GM18520 (cell line): ENCODE measurements around the gene PHYKPL.
"Not testable (repeated sequence)": the region's sequence is repeated elsewhere in the genome, so short reads cannot be mapped to it uniquely, and the experiment has no call there.

ENCODE experiments used
- ATAC-seq: cut with Tn5 transposase; IDR thresholded peaks from one replicate; pipeline ENCODE4 v1.9.1; 2021; ENCODE audit not compliant: unreplicated experiment

Gene PHYKPL

DNA sequence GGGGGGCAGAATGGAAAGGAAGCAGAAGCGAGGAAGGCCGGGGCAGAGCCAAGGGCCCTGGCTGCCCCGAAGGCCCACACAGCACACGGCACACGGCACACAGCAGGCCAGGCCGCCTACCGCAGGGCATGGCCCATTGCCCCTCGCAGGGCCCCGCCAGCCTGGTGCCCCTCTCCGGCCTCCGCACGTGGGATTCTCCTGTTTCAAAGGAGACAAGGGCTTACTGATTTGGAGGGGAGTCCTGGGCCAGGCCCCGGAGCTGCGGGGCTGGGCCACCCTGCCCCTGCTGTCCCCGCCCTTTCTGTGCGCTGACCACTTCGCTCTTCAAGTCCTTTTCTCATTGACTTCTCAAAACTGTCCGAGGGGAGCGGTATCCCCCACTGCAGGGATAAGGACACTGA is 7.7 kb upstream of the PHYKPL start:
- no peak for ATAC-seq

- ATAC-seq = not testable (repeated sequence)
Observed at GRCh38 chr5:178239626-178240301, 7.2 kb upstream of the PHYKPL start.

GRCh38 chr5:178238711-178239592 is 6.3 kb upstream of the PHYKPL start:
- no peak for ATAC-seq

DNA sequence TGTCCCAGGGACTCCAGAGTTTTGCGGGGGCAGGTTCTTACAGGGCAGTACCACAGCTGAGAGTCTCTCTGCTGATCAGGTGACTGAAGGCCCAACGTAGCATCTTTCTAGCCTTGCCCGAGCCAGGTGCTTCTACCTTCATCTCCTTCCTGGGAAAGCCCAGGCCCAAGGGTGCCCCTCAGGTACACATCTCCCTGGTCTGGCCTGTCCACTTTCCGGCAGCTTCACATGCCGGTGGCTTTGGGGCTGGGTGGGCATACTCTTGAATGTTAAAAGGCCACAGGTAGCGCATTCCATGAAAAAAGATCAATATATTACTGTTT is 5.7 kb upstream of the PHYKPL start:
- ATAC-seq = no peak

- ATAC-seq = no peak
Observed at GRCh38 chr5:178237431-178238312, 5.1 kb upstream of the PHYKPL start.

DNA sequence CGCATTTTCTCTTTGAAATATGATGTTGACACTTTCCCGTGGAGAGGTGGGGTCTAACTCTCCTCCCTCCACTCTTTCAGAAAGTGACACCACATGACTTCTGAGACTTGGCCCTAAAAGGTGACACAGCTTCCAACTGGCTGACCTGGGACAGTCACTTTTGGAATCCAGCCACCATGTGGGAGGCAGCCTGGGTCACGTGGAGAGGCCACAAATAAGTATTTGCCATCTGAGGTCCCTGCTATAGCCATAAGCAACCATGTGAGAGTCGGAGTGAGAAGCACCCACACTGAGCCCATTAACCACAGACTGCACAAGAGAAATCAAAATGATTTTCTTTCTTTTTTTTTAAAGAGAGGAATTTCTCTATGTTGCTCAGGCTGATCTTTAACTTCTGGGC is 4.1 kb upstream of the PHYKPL start:
- no peak for ATAC-seq

- no peak for ATAC-seq
Observed at GRCh38 chr5:178236126-178236525, 3.5 kb upstream of the PHYKPL start.

GRCh38 chr5:178235588-178235974 is 3.0 kb upstream of the PHYKPL start:
- ATAC-seq = no peak

DNA sequence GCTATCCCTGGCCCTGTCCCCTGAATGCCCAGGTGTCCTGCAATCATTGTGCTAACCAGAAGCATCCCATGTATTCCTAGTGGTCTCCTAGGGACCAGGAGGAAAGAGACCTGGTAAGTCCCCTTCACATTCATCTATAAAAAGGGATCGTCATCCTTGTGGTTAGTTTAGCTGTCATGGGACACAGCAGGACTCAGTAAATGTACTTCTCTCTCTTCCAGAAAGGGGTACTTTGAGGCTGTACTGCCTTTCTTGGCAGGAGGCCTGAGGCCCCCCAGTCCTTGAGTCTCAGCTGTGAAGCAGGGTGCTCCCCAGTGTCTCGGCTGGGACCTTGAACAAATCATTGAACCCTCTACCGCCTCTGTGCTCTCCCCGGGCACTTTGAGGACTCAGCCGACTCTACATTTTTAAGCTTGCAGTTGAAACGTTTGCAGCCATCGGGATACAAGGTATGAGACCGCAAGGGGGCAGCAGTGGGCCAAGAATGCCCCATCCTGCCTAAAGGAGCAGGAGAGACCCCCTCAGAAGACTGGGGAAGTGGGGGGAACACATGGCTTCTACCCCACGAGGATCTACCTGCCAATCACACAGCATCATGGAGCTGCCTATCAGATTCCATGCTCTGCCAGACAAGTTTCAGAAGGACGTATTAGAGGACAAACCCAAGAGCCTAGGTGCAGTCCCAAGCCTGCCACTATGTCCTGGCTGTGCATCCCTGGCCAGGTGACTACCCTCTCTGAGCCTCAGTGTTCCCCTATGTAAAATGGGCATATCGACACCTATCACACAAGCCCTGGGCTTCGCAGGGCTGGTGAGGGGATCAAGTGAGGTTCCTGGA is 2.4 kb upstream of the PHYKPL start:
- ATAC-seq = no peak

GRCh38 chr5:178234121-178234749 is 1.6 kb upstream of the PHYKPL start:
- ATAC-seq = no peak

DNA sequence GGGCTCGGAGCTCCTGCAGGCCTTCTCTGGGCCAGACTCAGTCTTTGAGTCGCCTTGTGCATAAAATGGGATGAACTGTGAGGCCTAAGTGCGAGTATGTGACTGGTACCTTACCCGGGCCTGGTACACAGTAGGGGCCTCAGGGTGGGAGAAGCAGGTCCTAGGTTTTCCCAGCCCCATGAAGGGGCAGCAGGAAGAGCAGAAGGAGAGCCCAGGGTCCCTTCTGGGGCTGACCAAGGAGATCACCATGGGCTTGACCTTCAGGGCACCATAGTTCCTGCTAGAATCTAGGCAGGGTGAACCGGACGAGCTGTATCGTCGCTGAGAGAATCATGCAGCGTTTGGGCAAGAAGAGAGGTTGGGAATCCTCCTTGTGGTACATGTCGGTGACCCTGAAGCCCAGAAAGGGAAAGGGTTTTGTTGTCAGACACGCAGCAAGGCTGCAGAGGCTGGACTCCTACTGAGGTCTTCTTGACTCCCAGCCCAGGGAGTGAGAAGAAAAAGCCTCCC is 373 bp upstream of the PHYKPL start:
- no peak for ATAC-seq

DNA sequence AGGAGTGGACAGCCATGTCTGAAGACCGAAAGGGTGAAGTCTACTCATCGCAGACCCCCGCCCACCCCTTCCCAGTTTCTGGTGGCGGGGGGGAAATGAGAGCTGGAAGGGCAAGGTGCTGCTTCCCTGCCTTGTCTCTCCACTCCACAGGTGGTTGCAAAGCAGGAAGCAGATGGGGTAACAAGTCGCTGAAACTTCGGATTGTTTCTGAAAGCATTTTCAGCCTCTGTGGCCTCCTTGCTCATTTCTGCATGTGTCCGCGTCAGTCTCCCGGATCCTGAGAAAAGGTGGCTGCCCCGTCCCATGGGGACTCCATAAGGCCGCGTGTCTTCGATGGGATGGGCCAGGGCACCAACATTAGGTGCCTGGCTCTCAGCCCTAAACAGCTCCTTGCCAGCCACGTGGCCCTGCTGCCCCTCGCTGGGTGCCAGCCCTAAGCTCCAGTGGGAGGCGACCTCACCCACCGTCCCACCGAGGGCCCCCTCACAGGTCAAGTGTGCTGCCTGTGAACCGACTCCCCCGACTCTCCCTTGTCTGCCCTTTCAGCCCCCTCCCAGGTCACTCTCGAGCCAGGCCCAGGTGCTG is 971 bp downstream of the PHYKPL start:
- ATAC-seq = no peak

DNA sequence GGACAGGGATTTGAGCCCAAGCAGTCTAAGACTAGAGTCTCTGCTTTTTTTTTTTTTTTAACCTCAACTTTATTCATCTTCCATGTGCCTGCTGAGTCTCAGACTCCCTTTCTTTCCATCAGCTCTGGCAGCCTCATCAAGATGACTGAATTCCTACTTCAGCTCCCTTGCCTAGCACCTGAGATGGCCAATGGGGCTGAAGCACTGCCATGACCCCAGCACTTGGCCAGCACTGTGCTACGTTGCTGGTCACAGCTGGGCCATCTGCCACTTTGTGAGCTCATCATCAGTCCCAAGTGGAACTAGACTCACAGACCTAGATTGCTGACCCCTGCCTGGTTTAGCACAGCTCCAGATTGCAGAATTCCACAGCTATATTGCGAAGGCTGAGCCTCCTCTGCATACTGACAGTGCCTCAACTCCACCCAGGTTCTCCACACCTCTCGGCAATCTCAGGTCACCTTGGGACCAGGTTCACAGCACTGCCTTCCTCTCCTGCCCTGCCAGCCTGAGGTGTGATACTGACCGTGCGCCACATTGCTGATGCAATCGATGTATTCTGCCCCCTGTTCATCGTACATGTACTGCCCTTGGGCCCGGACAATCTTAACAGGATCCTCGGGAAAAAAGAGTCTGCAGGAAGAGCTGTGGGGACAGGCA is 1.6 kb downstream of the PHYKPL start:
- no peak for ATAC-seq

GRCh38 chr5:178229861-178230260 is 2.7 kb downstream of the PHYKPL start:
- ATAC-seq = no peak

- ATAC-seq = not testable (repeated sequence)
Observed at GRCh38 chr5:178229111-178229510, 3.5 kb downstream of the PHYKPL start.

DNA sequence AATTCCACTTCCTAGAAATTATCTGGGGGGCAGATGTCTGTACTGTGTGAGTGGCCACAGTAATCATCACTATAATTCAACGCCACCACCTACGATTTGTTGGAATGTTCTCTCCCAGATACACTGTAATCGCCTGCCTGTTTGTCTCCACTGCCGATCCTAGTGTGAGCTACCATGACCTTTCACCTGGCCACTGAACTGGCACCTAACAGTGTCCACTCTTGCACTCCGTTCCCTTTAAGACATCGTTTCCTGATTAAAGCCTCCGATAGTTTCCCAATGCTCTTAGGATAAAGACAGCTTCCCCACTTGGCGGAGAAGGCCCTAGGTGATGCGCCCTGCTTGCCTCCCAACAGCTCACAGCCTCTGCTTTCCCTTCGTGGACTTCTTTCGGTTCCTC is 4.0 kb downstream of the PHYKPL start:
- no peak for ATAC-seq

DNA sequence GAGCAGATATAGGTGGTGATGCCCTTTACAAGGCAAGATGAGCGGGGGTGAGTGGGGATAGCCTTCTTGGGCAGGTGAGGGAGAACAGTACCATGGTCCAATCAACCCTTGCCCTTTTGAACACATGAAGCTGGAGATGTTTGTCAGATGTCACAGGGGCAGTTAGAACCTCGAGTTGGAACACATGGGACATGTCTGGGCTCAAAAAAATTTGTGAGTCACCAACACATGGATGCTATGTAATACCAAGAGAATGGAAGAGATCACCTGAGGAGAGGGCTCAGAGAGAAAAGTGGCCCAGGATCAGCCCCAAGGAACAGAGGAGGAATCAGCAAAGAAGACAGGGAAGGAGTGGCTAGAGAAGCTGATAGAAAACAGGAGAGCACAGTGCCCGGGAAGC is 4.7 kb downstream of the PHYKPL start:
- no peak for ATAC-seq

DNA sequence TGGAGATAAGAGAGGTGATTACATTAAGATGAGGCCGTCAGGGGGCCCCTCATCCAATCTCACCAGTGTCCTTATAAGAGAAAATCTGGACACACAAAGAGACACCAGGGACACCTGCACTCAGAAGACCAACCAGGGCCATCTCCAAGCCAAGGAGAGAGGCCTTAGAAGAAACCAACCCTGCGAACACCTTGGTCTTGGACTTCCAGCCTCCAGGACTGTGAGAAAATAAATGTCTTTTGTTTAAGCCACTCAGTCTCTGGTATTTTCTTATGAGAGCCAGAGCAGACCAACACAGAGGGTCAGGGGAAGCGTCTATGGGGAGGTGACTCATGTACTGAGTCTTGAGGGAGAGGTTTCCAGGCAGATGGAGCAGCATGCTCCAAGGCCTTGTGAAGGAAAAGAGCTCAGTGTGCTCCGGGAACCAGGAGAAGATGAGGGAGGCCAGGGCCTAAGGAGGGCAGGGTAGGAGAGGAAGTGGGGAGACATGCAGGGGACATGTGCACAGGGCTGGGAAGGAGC is 5.4 kb downstream of the PHYKPL start:
- no peak for ATAC-seq

- ATAC-seq = no peak
Observed at GRCh38 chr5:178225174-178225573, 7.4 kb downstream of the PHYKPL start.
